22Rv1 (cell line): ENCODE data around the gene LIN7B.

Experiments
- ZFX ChIP-seq: fragments of 450-650 bp; IDR thresholded peaks from 2 replicates; pipeline ENCODE4 v1.6.1; 2017; ENCODE audit warnings: antibody characterized with exemption, borderline replicate concordance
- TF ChIP-seq, protein P1 (sequence below): fragments of 450-650 bp; IDR thresholded peaks from 2 replicates; pipeline ENCODE4 v1.5.1; 2017; ENCODE audit warnings: mild to moderate bottlenecking

DNA sequence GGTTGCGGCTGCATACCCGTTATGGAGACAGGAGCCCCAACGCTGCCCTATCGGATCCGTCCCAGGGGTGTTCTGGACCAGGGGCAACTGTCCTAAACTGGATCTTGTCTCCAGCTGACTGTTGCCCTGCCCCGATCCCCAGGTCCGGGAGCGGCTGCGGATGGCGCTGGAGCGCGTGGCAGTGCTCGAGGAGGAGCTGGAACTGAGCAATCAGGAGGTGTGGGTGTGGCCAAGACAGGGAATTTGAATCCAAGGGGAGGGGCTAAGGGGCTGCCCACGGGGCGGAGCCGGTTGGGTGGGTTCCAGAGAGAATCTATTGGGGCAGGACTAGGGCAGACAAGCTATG is 15.0 kb downstream of the LIN7B start:
- TF ChIP-seq, protein P1, sequence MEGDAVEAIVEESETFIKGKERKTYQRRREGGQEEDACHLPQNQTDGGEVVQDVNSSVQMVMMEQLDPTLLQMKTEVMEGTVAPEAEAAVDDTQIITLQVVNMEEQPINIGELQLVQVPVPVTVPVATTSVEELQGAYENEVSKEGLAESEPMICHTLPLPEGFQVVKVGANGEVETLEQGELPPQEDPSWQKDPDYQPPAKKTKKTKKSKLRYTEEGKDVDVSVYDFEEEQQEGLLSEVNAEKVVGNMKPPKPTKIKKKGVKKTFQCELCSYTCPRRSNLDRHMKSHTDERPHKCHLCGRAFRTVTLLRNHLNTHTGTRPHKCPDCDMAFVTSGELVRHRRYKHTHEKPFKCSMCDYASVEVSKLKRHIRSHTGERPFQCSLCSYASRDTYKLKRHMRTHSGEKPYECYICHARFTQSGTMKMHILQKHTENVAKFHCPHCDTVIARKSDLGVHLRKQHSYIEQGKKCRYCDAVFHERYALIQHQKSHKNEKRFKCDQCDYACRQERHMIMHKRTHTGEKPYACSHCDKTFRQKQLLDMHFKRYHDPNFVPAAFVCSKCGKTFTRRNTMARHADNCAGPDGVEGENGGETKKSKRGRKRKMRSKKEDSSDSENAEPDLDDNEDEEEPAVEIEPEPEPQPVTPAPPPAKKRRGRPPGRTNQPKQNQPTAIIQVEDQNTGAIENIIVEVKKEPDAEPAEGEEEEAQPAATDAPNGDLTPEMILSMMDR, result no peak
- no peak for TF ChIP-seq ZFX
